ENCODE measurements around the gene CTNS. TPM values are rescaled to one million over a fixed set of nuclear protein-coding genes. Genes with fewer than 3 reads are reported as not detected.

The CTNS gene
- total RNA-seq, 1 experiment from 2014 or later = 15.6 TPM

DNA sequence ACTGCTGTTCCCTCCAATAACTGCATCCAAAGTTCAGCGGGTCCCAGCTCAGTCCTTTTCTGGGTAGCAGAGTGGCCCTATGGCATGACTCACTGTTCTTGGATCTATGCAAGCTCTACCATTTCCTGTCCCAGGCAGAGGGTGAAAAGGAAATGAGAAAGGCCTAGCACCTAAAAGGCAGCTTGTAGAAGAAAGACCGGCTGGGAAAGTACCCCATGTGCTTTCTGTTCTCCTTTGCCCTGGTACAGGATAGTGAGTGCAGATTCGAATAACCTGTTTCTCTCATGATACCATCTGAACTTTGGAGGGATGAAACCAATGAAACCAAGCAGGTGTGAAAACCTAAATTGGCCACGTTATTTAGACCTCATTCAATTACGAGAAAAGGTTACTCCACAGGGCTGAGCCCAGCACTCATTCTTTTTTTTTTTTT lies 74.4 kb downstream of the CTNS start:
- TF ChIP-seq, protein P1, sequence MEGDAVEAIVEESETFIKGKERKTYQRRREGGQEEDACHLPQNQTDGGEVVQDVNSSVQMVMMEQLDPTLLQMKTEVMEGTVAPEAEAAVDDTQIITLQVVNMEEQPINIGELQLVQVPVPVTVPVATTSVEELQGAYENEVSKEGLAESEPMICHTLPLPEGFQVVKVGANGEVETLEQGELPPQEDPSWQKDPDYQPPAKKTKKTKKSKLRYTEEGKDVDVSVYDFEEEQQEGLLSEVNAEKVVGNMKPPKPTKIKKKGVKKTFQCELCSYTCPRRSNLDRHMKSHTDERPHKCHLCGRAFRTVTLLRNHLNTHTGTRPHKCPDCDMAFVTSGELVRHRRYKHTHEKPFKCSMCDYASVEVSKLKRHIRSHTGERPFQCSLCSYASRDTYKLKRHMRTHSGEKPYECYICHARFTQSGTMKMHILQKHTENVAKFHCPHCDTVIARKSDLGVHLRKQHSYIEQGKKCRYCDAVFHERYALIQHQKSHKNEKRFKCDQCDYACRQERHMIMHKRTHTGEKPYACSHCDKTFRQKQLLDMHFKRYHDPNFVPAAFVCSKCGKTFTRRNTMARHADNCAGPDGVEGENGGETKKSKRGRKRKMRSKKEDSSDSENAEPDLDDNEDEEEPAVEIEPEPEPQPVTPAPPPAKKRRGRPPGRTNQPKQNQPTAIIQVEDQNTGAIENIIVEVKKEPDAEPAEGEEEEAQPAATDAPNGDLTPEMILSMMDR (IDR thresholded peaks at IDR 0.05; ENCODE audit: insufficient read depth in 1 of 2, low read depth in 1 of 2, low read length in 1 of 2, severe bottlenecking in 1 of 2, unreplicated experiment in 1 of 2) = no peak
- H3K36me3 Mint-ChIP-seq (ENCODE audit: insufficient read depth, unreplicated experiment) = peaks cover 19% of the 10 kb centered on the region
- BruUV-seq (replicated peaks) = no TSS peak

More for the DNA sequence above, 74.4 kb downstream of the CTNS start:
- H3K4me3 ChIP-seq (ENCODE audit: low read depth, low read length) = no peak overlapping the region
- H3K4me1 ChIP-seq = no peaks in the 10 kb centered on the region
- Mint-ChIP-seq H3K9me3 (ENCODE audit: unreplicated experiment) (no peaks in the 10 kb centered on the region), H3K27ac (ENCODE audit: unreplicated experiment) (no peak overlapping the region), H3K4me3 (ENCODE audit: unreplicated experiment) (no peak overlapping the region), H3K27me3 (ENCODE audit: insufficient read depth, unreplicated experiment) (no peaks in the 10 kb centered on the region), H3K4me1 (ENCODE audit: low read depth, unreplicated experiment) (no peaks in the 10 kb centered on the region)
- no peaks in the 10 kb centered on the region for H3K9me3 ChIP-seq
- intact Hi-C loops (cut with micrococcal nuclease; ENCODE audit: unreplicated experiment) = no loop called here
- DNase-seq = no peak
- no peaks in the 10 kb centered on the region for H3K27me3 ChIP-seq (replicated peaks; ENCODE audit: control insufficient read depth, insufficient read depth, low read length)
- POLR2A ChIA-PET = no interaction called here
- H3K36me3 ChIP-seq (ENCODE audit: control insufficient read depth, insufficient read depth, low read length) = no peaks in the 10 kb centered on the region
- CTCF ChIA-PET = no interaction called here

Other genes starting within 250 kb of the CTNS start
- gene OR1E1, start 238.3 kb upstream of the CTNS start, total RNA-seq (2022) = not detected in 2 replicates
- not detected in 2 replicates for gene OR3A3, start 225.4 kb upstream of the CTNS start, total RNA-seq (2022)
- not detected in 2 replicates for gene OR1E2, start 202.9 kb upstream of the CTNS start, total RNA-seq (2022)
- not detected in 2 replicates for gene SPATA22, start 164.9 kb upstream of the CTNS start, total RNA-seq (2022)
- 0.27 and 0.42 TPM in 2 replicates for gene ASPA, start 160.8 kb upstream of the CTNS start, total RNA-seq (2022)
- gene TRPV3, start 78.9 kb upstream of the CTNS start, total RNA-seq (2022) = 8.4 and 8.9 TPM in 2 replicates
- gene TRPV1, start 27.3 kb upstream of the CTNS start, total RNA-seq (2022) = 1.8 and 3.1 TPM in 2 replicates
- 17.4 and 17.7 TPM in 2 replicates for gene SHPK, start 510 bp upstream of the CTNS start, total RNA-seq (2022)
- gene TAX1BP3, start 31.8 kb downstream of the CTNS start, total RNA-seq (2022) = 58.2 and 61.9 TPM in 2 replicates
- gene EMC6, start 32.1 kb downstream of the CTNS start, total RNA-seq (2022) = 35.1 and 36.8 TPM in 2 replicates
- 0.66 and 1.4 TPM in 2 replicates for gene P2RX5, start 59.4 kb downstream of the CTNS start, total RNA-seq (2022)
- gene HASPIN, start 87.1 kb downstream of the CTNS start, total RNA-seq (2022) = 9.1 and 9.5 TPM in 2 replicates
- 12.5 and 12.8 TPM in 2 replicates for gene ITGAE, start 164.4 kb downstream of the CTNS start, total RNA-seq (2022)
- gene NCBP3, start 209.5 kb downstream of the CTNS start, total RNA-seq (2022) = 28.4 and 32.8 TPM in 2 replicates